Hematopoietic multipotent progenitor cell treated with erythropoietin and hydrocortisone succinate and interleukin-3 and kit ligand, for 15 days (in vitro differentiated cells): ENCODE results near the gene LPCAT4.
A peak's percentile ranks its signal among the peaks of the same experiment; 100 is the strongest.
"Not testable (repeated sequence)": the region's sequence is repeated elsewhere in the genome, so short reads cannot be mapped to it uniquely, and the experiment has no call there.

Experiments
- DNase-seq: peaks from one replicate; pipeline ENCODE4 v3.0.0-alpha.2; 2015; ENCODE audit warnings: low spot score

LPCAT4 gene

GRCh38 chr15:34367101-34368081 lies at the start of gene LPCAT4:
TSS of gene LPCAT4 (minus strand) at chr15:34367196. CDS start at chr15:34367100, 96 bp downstream.
- peak; percentile 88 for DNase-seq

- not testable (repeated sequence) for DNase-seq
These were observed 42.5 kb upstream of the LPCAT4 start for GRCh38 chr15:34409511-34409910.

GRCh38 chr15:34408973-34409372 lies 42.0 kb upstream of the LPCAT4 start:
- not testable (repeated sequence) for DNase-seq

GRCh38 chr15:34403899-34404298 lies 36.9 kb upstream of the LPCAT4 start:
- DNase-seq = not testable (repeated sequence)

GRCh38 chr15:34403160-34403598 lies 36.2 kb upstream of the LPCAT4 start:
- DNase-seq = not testable (repeated sequence)

GRCh38 chr15:34397637-34398259 lies 30.8 kb upstream of the LPCAT4 start:
- not testable (repeated sequence) for DNase-seq

- not testable (repeated sequence) for DNase-seq
These were observed 26.0 kb upstream of the LPCAT4 start for GRCh38 chr15:34392981-34393380.

GRCh38 chr15:34389594-34390086 lies 22.6 kb upstream of the LPCAT4 start:
- not testable (repeated sequence) for DNase-seq

- DNase-seq = not testable (repeated sequence)
These were observed 15.0 kb upstream of the LPCAT4 start for GRCh38 chr15:34381829-34382521.

GRCh38 chr15:34380491-34380890 lies 13.5 kb upstream of the LPCAT4 start:
- DNase-seq = not testable (repeated sequence)

GRCh38 chr15:34376856-34377255 lies 9.9 kb upstream of the LPCAT4 start:
- no peak for DNase-seq

GRCh38 chr15:34375541-34375940 lies 8.5 kb upstream of the LPCAT4 start:
- not testable (repeated sequence) for DNase-seq

- DNase-seq = no peak
These were observed 7.8 kb upstream of the LPCAT4 start for GRCh38 chr15:34374816-34375215.

GRCh38 chr15:34373951-34374350 lies 7.0 kb upstream of the LPCAT4 start:
- DNase-seq = no peak

- DNase-seq = no peak
These were observed 3.6 kb upstream of the LPCAT4 start for GRCh38 chr15:34370643-34371042.

- DNase-seq = no peak
These were observed 3.1 kb upstream of the LPCAT4 start for GRCh38 chr15:34370129-34370528.

- peak; percentile 17 for DNase-seq
These were observed 528 bp downstream of the LPCAT4 start for GRCh38 chr15:34366271-34367065.

- no peak for DNase-seq
These were observed 1.2 kb downstream of the LPCAT4 start for GRCh38 chr15:34365836-34366235.

- no peak for DNase-seq
These were observed 1.7 kb downstream of the LPCAT4 start for GRCh38 chr15:34365091-34365825.

GRCh38 chr15:34364041-34364440 lies 3.0 kb downstream of the LPCAT4 start:
- DNase-seq = no peak
